ENCODE measurements around the gene DPEP3.

DPEP3 gene

GRCh38 chr16:67928561-67929364, 51.5 kb downstream of the DPEP3 start:
- DNase-seq: peak; percentile 53

- DNase-seq: no peak
Observed at GRCh38 chr16:67928147-67928546, 52.2 kb downstream of the DPEP3 start.

- no peak for DNase-seq
Observed at GRCh38 chr16:67927131-67927941, 53.0 kb downstream of the DPEP3 start.

- DNase-seq: no peak
Observed at GRCh38 chr16:67926181-67926750, 54.0 kb downstream of the DPEP3 start.

All from kidney glomerular epithelial cell (primary cell).